ENCODE data around the gene MON1A.

MON1A gene

GRCh38 chr3:49877716-49878115, 51.9 kb downstream of the MON1A start:
- Histone ChIP-seq H3K4me3 (ENCODE audit: low read depth in 1 of 5, low read length in 5 of 5) (no peak overlapping the region), H3K27me3 (ENCODE audit: control insufficient read depth in 5 of 5, insufficient read depth in 4 of 5, low read length in 5 of 5) (peaks cover 0 to 9% (median 0%) of the 10 kb centered on the region in 5 donors), H3K9me3 (ENCODE audit: control insufficient read depth in 5 of 5, low read length in 5 of 5) (no peaks in the 10 kb centered on the region), H3K9ac (ENCODE audit: low read length in 5 of 5) (no peak overlapping the region), H3K27ac (ENCODE audit: low read depth, low read length) (no peak overlapping the region), H3K36me3 (ENCODE audit: control insufficient read depth in 5 of 5, insufficient read depth in 5 of 5, low read length in 5 of 5) (no peaks in the 10 kb centered on the region), H3K4me1 (ENCODE audit: control insufficient read depth in 5 of 5, insufficient read depth in 5 of 5, low read length in 5 of 5) (peaks cover 0 to 23% (median 11%) of the 10 kb centered on the region in 5 donors)

GRCh38 chr3:49876567-49876966, 53.0 kb downstream of the MON1A start:
- Histone ChIP-seq H3K9ac (ENCODE audit: low read length in 5 of 5) (no peak overlapping the region), H3K9me3 (ENCODE audit: control insufficient read depth in 5 of 5, low read length in 5 of 5) (no peaks in the 10 kb centered on the region), H3K27me3 (ENCODE audit: control insufficient read depth in 5 of 5, insufficient read depth in 4 of 5, low read length in 5 of 5) (peaks cover 0 to 7% (median 3%) of the 10 kb centered on the region in 5 donors), H3K4me3 (ENCODE audit: low read depth in 1 of 5, low read length in 5 of 5) (no peak overlapping the region), H3K36me3 (ENCODE audit: control insufficient read depth in 5 of 5, insufficient read depth in 5 of 5, low read length in 5 of 5) (no peaks in the 10 kb centered on the region), H3K27ac (ENCODE audit: low read depth, low read length) (no peak overlapping the region), H3K4me1 (ENCODE audit: control insufficient read depth in 5 of 5, insufficient read depth in 5 of 5, low read length in 5 of 5) (peaks cover 0 to 12% (median under 1%) of the 10 kb centered on the region in 5 donors)

GRCh38 chr3:49873623-49874022, 56.0 kb downstream of the MON1A start:
- Histone ChIP-seq H3K27ac (ENCODE audit: low read depth, low read length) (no peak overlapping the region), H3K4me1 (ENCODE audit: control insufficient read depth in 5 of 5, insufficient read depth in 5 of 5, low read length in 5 of 5) (peaks cover 0 to 10% (median 9%) of the 10 kb centered on the region in 5 donors)

GRCh38 chr3:49872801-49873281, 56.8 kb downstream of the MON1A start:
- Histone ChIP-seq H3K27ac (ENCODE audit: low read depth, low read length) (no peak overlapping the region), H3K36me3 (ENCODE audit: control insufficient read depth in 5 of 5, insufficient read depth in 5 of 5, low read length in 5 of 5) (no peaks in the 10 kb centered on the region), H3K4me1 (ENCODE audit: control insufficient read depth in 5 of 5, insufficient read depth in 5 of 5, low read length in 5 of 5) (peaks cover 0 to 10% (median 9%) of the 10 kb centered on the region in 5 donors), H3K9me3 (ENCODE audit: control insufficient read depth in 5 of 5, low read length in 5 of 5) (no peaks in the 10 kb centered on the region), H3K9ac (ENCODE audit: low read length in 5 of 5) (no peak overlapping the region), H3K4me3 (ENCODE audit: low read depth in 1 of 5, low read length in 5 of 5) (no peak overlapping the region), H3K27me3 (ENCODE audit: control insufficient read depth in 5 of 5, insufficient read depth in 4 of 5, low read length in 5 of 5) (peaks cover 11 to 36% (median 27%) of the 10 kb centered on the region in 5 donors)

More at GRCh38 chr3:49873623-49874022, 56.0 kb downstream of the MON1A start:
- peaks cover 4 to 28% (median 20%) of the 10 kb centered on the region in 5 donors for H3K27me3 ChIP-seq (ENCODE audit: control insufficient read depth in 5 of 5, insufficient read depth in 4 of 5, low read length in 5 of 5)
- no peaks in the 10 kb centered on the region for H3K9me3 ChIP-seq (ENCODE audit: control insufficient read depth in 5 of 5, low read length in 5 of 5)
- H3K4me3 ChIP-seq (ENCODE audit: low read depth in 1 of 5, low read length in 5 of 5), result no peak overlapping the region
- no peak overlapping the region for H3K9ac ChIP-seq (ENCODE audit: low read length in 5 of 5)
- H3K36me3 ChIP-seq (ENCODE audit: control insufficient read depth in 5 of 5, insufficient read depth in 5 of 5, low read length in 5 of 5), result no peaks in the 10 kb centered on the region

- Histone ChIP-seq H3K4me3 (ENCODE audit: low read depth in 1 of 5, low read length in 5 of 5) (no peak overlapping the region), H3K36me3 (ENCODE audit: control insufficient read depth in 5 of 5, insufficient read depth in 5 of 5, low read length in 5 of 5) (no peaks in the 10 kb centered on the region), H3K4me1 (ENCODE audit: control insufficient read depth in 5 of 5, insufficient read depth in 5 of 5, low read length in 5 of 5) (peaks cover 0 to 10% (median 9%) of the 10 kb centered on the region in 5 donors), H3K27ac (ENCODE audit: low read depth, low read length) (no peak overlapping the region), H3K9ac (ENCODE audit: low read length in 5 of 5) (no peak overlapping the region), H3K9me3 (ENCODE audit: control insufficient read depth in 5 of 5, low read length in 5 of 5) (no peaks in the 10 kb centered on the region), H3K27me3 (ENCODE audit: control insufficient read depth in 5 of 5, insufficient read depth in 4 of 5, low read length in 5 of 5) (peaks cover 11 to 39% (median 32%) of the 10 kb centered on the region in 5 donors)
Observed at GRCh38 chr3:49871531-49872153, 58.0 kb downstream of the MON1A start.

- Histone ChIP-seq H3K9ac (ENCODE audit: low read length in 5 of 5) (no peak within 1 kb of the TSS), H3K36me3 (ENCODE audit: control insufficient read depth in 5 of 5, insufficient read depth in 5 of 5, low read length in 5 of 5) (no peaks in the 10 kb centered on the region), H3K4me3 (ENCODE audit: low read depth in 1 of 5, low read length in 5 of 5) (peak within 1 kb of the TSS in 3 of 5 donors; percentile 27 to 40 (median 29)), H3K27me3 (ENCODE audit: control insufficient read depth in 5 of 5, insufficient read depth in 4 of 5, low read length in 5 of 5) (peaks cover 11 to 44% (median 34%) of the 10 kb centered on the region in 5 donors), H3K9me3 (ENCODE audit: control insufficient read depth in 5 of 5, low read length in 5 of 5) (no peaks in the 10 kb centered on the region), H3K27ac (ENCODE audit: low read depth, low read length) (no peak within 1 kb of the TSS), H3K4me1 (ENCODE audit: control insufficient read depth in 5 of 5, insufficient read depth in 5 of 5, low read length in 5 of 5) (peaks cover 0 to 10% (median 9%) of the 10 kb centered on the region in 5 donors)
Observed at GRCh38 chr3:49869525-49870126, 60.0 kb downstream of the MON1A start, which contains the start of gene CAMKV. Gene CAMKV (minus strand): TSS chr3:49869906. CDS start chr3:49862388, 7,518 bp downstream.

GRCh38 chr3:49868862-49869466, 60.6 kb downstream of the MON1A start:
- H3K9ac ChIP-seq (ENCODE audit: low read length in 5 of 5), result no peak overlapping the region
- no peaks in the 10 kb centered on the region for H3K9me3 ChIP-seq (ENCODE audit: control insufficient read depth in 5 of 5, low read length in 5 of 5)
- H3K27me3 ChIP-seq (ENCODE audit: control insufficient read depth in 5 of 5, insufficient read depth in 4 of 5, low read length in 5 of 5), result peaks cover 11 to 51% (median 35%) of the 10 kb centered on the region in 5 donors
- H3K27ac ChIP-seq (ENCODE audit: low read depth, low read length), result no peak overlapping the region
- H3K36me3 ChIP-seq (ENCODE audit: control insufficient read depth in 5 of 5, insufficient read depth in 5 of 5, low read length in 5 of 5), result no peaks in the 10 kb centered on the region
- H3K4me3 ChIP-seq (ENCODE audit: low read depth in 1 of 5, low read length in 5 of 5), result peak overlapping the region in 2 of 5 donors; percentile 27 to 40
- H3K4me1 ChIP-seq (ENCODE audit: control insufficient read depth in 5 of 5, insufficient read depth in 5 of 5, low read length in 5 of 5), result peaks cover 0 to 10% (median 9%) of the 10 kb centered on the region in 5 donors

GRCh38 chr3:49867871-49868321, 61.7 kb downstream of the MON1A start:
- H3K4me3 ChIP-seq (ENCODE audit: low read depth in 1 of 5, low read length in 5 of 5), result no peak overlapping the region
- H3K27ac ChIP-seq (ENCODE audit: low read depth, low read length), result no peak overlapping the region
- no peaks in the 10 kb centered on the region for H3K9me3 ChIP-seq (ENCODE audit: control insufficient read depth in 5 of 5, low read length in 5 of 5)
- no peak overlapping the region for H3K9ac ChIP-seq (ENCODE audit: low read length in 5 of 5)
- peaks cover 11 to 51% (median 35%) of the 10 kb centered on the region in 5 donors for H3K27me3 ChIP-seq (ENCODE audit: control insufficient read depth in 5 of 5, insufficient read depth in 4 of 5, low read length in 5 of 5)
- peaks cover 0 to 10% (median 9%) of the 10 kb centered on the region in 5 donors for H3K4me1 ChIP-seq (ENCODE audit: control insufficient read depth in 5 of 5, insufficient read depth in 5 of 5, low read length in 5 of 5)
- no peaks in the 10 kb centered on the region for H3K36me3 ChIP-seq (ENCODE audit: control insufficient read depth in 5 of 5, insufficient read depth in 5 of 5, low read length in 5 of 5)

GRCh38 chr3:49867400-49867799, 62.2 kb downstream of the MON1A start:
- Histone ChIP-seq H3K27ac (ENCODE audit: low read depth, low read length) (no peak overlapping the region), H3K27me3 (ENCODE audit: control insufficient read depth in 5 of 5, insufficient read depth in 4 of 5, low read length in 5 of 5) (peaks cover 11 to 51% (median 35%) of the 10 kb centered on the region in 5 donors), H3K36me3 (ENCODE audit: control insufficient read depth in 5 of 5, insufficient read depth in 5 of 5, low read length in 5 of 5) (no peaks in the 10 kb centered on the region), H3K4me3 (ENCODE audit: low read depth in 1 of 5, low read length in 5 of 5) (no peak overlapping the region), H3K4me1 (ENCODE audit: control insufficient read depth in 5 of 5, insufficient read depth in 5 of 5, low read length in 5 of 5) (peaks cover 0 to 10% (median 9%) of the 10 kb centered on the region in 5 donors), H3K9ac (ENCODE audit: low read length in 5 of 5) (no peak overlapping the region), H3K9me3 (ENCODE audit: control insufficient read depth in 5 of 5, low read length in 5 of 5) (no peaks in the 10 kb centered on the region)

All from subcutaneous abdominal adipose tissue (tissue), 5 donors.